Fibroblast of skin of right biceps (primary cell): Measurements from ENCODE around the gene STK10.

ENCODE experiments used
- DNase-seq: peaks from one replicate; pipeline ENCODE4 v3.0.0-alpha.2; 2013

The STK10 gene

GRCh38 chr5:172104801-172105701, 83.0 kb downstream of the STK10 start:
- no peak for DNase-seq

- DNase-seq = no peak
These were observed 84.0 kb downstream of the STK10 start for GRCh38 chr5:172104021-172104420.

GRCh38 chr5:172102913-172103626, 85.0 kb downstream of the STK10 start:
- DNase-seq = peak; percentile 99

- DNase-seq = no peak
These were observed 85.7 kb downstream of the STK10 start for GRCh38 chr5:172102218-172102870.

GRCh38 chr5:172101547-172102217, 86.3 kb downstream of the STK10 start:
- DNase-seq = no peak

GRCh38 chr5:172098883-172099282, 89.1 kb downstream of the STK10 start:
- DNase-seq = no peak

- DNase-seq = no peak
These were observed 90.0 kb downstream of the STK10 start for GRCh38 chr5:172098046-172098445.

- no peak for DNase-seq
These were observed 90.7 kb downstream of the STK10 start for GRCh38 chr5:172097356-172097755.

- no peak for DNase-seq
These were observed 91.7 kb downstream of the STK10 start for GRCh38 chr5:172096207-172096940.

- DNase-seq = no peak
These were observed 92.4 kb downstream of the STK10 start for GRCh38 chr5:172095368-172096206.

GRCh38 chr5:172093965-172094364, 94.1 kb downstream of the STK10 start:
- DNase-seq = no peak

- DNase-seq = no peak
These were observed 94.5 kb downstream of the STK10 start for GRCh38 chr5:172093559-172093958.

GRCh38 chr5:172091956-172092732, 95.9 kb downstream of the STK10 start:
- no peak for DNase-seq

- DNase-seq = no peak
These were observed 97.0 kb downstream of the STK10 start for GRCh38 chr5:172090976-172091547.

GRCh38 chr5:172089298-172090117, 98.5 kb downstream of the STK10 start:
- no peak for DNase-seq

GRCh38 chr5:172088801-172089200, 99.2 kb downstream of the STK10 start:
- DNase-seq = no peak

GRCh38 chr5:172086194-172086975, 101.6 kb downstream of the STK10 start:
- no peak for DNase-seq

GRCh38 chr5:172085738-172086137, 102.3 kb downstream of the STK10 start:
- no peak for DNase-seq
